Activated CD4-positive, alpha-beta T cell treated with anti-CD3 and anti-CD28 coated beads, Interleukin-2, amount 10 ng/mL, durations not matched to agents 7 days and 5 days (primary cell): Measurements from ENCODE around the gene DUSP7. TPM values are rescaled to one million over a fixed set of nuclear protein-coding genes. Genes with fewer than 3 reads are reported as not detected.
A peak's percentile ranks its signal among the peaks of the same experiment; 100 is the strongest.

ENCODE experiments used
- CTCF ChIA-PET: fragments of 350-600 bp; sonication (Branson Sonifier 250); formaldehyde crosslinking; loops from one replicate; lab custom pipeline; 2021; ENCODE audit warnings: antibody characterized with exemption; lab: Charles Lee
- POLR2A ChIA-PET: fragments of 350-600 bp; sonication (Branson Sonifier 250); formaldehyde crosslinking; loops from one replicate; lab custom pipeline; 2021; ENCODE audit warnings: antibody characterized with exemption; lab: Charles Lee
- DNase-seq: peaks from one replicate; pipeline ENCODE4 v3.0.0-alpha.2; 2020
- H3K27ac Mint-ChIP-seq: one replicate; pipeline ENCODE4 v1.8.0; 2021; ENCODE audit warnings: mild to moderate bottlenecking, moderate library complexity, mixed read lengths
- H3K27me3 Mint-ChIP-seq: one replicate; pipeline ENCODE4 v1.8.0; 2021; ENCODE audit warnings: mixed read lengths
- H3K36me3 Mint-ChIP-seq: one replicate; pipeline ENCODE4 v1.8.0; 2021; ENCODE audit warnings: low read depth, mixed read lengths
- H3K4me1 Mint-ChIP-seq: one replicate; pipeline ENCODE4 v1.8.0; 2021; ENCODE audit warnings: mixed read lengths
- H3K4me3 Mint-ChIP-seq: one replicate; pipeline ENCODE4 v1.8.0; 2021; ENCODE audit warnings: mild to moderate bottlenecking, moderate library complexity, mixed read lengths
- H3K9me3 Mint-ChIP-seq: one replicate; pipeline ENCODE4 v1.8.0; 2021; ENCODE audit warnings: mixed read lengths
- total RNA-seq, 2 experiments: library from RNA; stranded (reverse); gene quantifications; one replicate each; pipeline ENCODE4 v1.2.3, GENCODE V29; 2021

Gene DUSP7
- total RNA-seq, 2 experiments from 2014 or later, result 38.3 to 42.0 TPM

DNA sequence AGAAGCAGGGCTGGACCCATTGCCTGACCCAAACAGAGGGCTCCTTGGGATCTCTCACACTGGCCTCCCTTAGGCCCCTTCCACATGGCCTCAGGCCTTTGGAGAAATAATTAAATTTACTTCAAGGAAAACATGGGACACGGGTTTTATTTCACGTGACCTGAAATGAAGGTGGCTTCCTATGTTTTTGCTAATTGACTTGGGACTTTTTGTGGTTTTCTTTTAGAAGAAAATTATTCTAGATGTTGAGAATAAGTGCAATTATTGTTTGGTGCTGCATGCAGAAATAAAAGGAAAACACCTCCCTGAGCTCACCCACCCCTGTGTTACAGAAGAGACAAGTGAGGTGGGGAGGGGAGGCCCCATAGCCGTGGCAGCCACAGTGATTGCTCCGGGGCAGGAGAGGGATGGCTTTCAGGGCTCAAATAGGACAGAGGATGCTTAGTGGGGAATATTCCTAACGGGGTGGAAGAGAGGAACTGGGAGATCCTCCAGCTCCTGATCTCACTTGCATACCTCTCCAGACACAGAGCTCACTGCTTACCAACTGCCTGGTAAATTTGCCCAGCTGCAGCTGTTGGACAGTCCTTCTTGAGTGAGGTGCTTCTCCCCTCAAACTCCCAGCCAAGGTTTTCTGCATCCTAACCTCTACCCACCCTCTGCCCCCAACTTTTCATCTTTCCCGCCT is 31.5 kb downstream of the DUSP7 start:
- ChIA-PET CTCF (interaction anchor here (0.6 kb wide), 1 partner anchor 20 kb away, joined by 3 read pairs; no protein-coding TSS in a partner anchor), POLR2A (no interaction called here)
- H3K4me3 Mint-ChIP-seq, result no peak overlapping the region
- no peaks in the 10 kb centered on the region for H3K27me3 Mint-ChIP-seq
- H3K36me3 Mint-ChIP-seq, result no peaks in the 10 kb centered on the region
- H3K9me3 Mint-ChIP-seq, result no peaks in the 10 kb centered on the region
- H3K4me1 Mint-ChIP-seq, result no peaks in the 10 kb centered on the region
- no peak overlapping the region for H3K27ac Mint-ChIP-seq
- DNase-seq, result no peak

DNA sequence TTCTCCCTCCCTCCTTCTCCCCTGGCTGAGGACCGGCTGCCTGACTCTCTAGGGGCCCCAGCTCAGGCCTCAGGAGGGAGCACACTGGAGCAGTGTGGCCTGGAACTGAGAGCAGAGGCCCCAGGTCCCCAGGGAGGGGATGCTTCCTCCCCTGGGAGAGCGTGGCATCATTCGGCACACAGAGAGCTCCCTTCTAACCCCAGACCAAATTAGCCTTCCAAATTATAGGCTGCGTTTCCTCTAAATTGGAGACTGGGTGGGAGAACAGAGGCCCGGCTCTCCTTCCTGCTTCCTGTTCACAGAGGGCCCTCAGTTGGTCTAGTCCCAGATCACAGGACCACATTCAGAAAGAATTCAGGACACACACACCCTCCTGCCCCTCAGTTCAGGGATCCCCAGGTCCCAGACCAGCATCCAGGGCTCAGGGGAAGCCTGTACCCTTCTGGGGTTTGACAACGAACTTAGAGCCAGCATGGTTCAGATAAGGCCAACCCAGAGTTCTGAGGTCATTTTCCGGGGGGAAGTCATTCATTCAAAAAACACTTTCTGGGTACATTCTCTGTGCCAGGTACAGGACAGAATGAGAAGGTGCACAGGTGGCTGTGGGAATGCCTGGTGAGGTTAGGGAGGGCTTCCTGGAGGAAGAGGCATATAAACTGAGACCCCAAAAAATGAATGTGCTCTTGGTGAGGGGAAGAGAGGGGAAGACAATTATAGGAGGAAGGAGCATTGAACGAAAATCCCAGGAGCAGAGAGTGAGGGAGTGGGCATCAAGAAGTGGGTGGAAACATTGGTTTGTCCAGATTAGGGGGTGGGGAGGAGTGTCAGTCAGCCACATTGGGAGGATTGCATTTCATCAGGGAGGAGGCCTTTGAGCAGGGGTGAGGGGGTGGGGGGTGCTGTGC is 32.3 kb downstream of the DUSP7 start:
- H3K4me1 Mint-ChIP-seq, result no peaks in the 10 kb centered on the region
- CTCF ChIA-PET, result interaction anchor here (0.7 to 1.9 kb wide), 4 partner anchors 16 to 95 kb away, joined by 3 to 5 read pairs (median 3); no protein-coding TSS in a partner anchor
- H3K36me3 Mint-ChIP-seq, result no peaks in the 10 kb centered on the region
- no peaks in the 10 kb centered on the region for H3K27me3 Mint-ChIP-seq
- no peak for DNase-seq
- POLR2A ChIA-PET, result no interaction called here
- H3K9me3 Mint-ChIP-seq, result no peaks in the 10 kb centered on the region
- no peak overlapping the region for H3K4me3 Mint-ChIP-seq
- no peak overlapping the region for H3K27ac Mint-ChIP-seq

DNA sequence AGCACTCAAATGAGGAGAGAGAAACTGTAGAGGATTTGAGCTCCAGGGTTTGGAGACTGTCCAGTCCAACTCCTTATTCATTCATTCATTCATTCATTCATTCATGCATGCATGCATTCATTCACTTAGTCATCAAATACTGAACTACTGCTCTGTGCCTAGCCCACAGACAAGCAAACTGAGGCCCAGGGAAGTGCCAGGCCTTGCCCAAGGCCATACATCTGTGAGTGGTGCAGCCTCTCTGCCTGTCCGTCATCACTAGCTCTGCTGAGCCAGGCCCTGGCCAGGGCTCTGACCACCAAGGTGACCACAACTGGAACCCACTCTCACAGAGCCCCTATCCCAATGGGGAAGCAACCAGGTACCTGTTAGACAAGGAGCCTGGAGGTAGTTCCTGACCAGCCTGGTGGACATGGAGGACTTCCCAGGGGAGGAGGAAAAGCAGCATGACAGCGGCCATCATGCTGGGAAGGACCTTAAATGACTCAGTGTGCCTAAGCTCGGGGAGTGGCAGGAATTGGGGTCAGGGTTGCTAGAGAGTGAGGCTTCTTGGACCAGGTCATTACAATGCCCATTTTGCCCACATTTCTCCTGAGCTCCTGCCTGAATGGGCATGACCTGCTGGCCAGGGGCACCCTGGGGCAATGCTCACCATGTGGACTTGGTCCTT is 33.1 kb downstream of the DUSP7 start:
- Mint-ChIP-seq H3K4me3 (no peak overlapping the region), H3K4me1 (no peaks in the 10 kb centered on the region), H3K36me3 (no peaks in the 10 kb centered on the region), H3K27ac (no peak overlapping the region), H3K27me3 (no peaks in the 10 kb centered on the region), H3K9me3 (no peaks in the 10 kb centered on the region)
- CTCF ChIA-PET, result interaction anchor here (0.7 to 1.9 kb wide), 4 partner anchors 15 to 96 kb away, joined by 3 to 5 read pairs (median 3); no protein-coding TSS in a partner anchor
- no peak for DNase-seq
- POLR2A ChIA-PET, result no interaction called here

DNA sequence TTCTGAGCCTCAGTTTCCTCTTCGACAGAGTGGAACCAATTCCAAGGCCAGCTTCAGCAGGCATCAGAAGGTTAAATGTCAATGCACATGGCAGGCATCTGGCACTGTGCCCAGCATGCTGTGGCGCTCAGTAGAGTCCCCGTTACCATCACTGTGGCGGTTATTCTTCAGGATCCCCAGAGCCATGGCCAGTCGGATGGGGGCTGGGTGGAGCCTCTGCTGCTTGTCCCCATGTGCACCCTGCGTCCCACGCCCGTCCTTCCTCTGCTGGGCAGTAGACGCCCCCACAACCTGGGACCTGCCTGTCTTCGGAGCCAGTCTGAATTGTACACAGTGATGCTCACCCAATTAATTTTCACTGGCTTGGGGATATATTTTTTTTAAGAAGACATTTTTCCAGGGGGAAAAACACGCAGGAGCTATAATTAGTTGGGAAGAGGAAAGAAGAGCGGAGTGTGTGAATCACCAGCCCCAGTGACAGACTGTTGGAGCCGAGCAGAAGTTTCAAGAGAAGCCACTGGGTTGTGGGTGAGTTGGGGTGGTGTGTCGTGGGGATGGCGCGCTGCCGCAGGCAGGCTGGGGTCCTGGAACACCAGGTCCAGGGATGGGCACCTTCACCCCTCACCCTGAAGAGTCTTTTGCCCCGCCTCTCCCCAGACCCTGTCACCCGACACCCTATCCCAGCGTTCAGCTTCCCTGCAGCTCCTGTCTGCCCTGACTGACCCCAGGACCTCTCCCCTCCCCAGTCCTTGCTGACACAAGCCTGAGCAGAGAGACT is 33.9 kb downstream of the DUSP7 start:
- CTCF ChIA-PET, result interaction anchor here (1.3 to 1.9 kb wide), 3 partner anchors 8 to 18 kb away, joined by 3 to 5 read pairs (median 3); no protein-coding TSS in a partner anchor

DNA sequence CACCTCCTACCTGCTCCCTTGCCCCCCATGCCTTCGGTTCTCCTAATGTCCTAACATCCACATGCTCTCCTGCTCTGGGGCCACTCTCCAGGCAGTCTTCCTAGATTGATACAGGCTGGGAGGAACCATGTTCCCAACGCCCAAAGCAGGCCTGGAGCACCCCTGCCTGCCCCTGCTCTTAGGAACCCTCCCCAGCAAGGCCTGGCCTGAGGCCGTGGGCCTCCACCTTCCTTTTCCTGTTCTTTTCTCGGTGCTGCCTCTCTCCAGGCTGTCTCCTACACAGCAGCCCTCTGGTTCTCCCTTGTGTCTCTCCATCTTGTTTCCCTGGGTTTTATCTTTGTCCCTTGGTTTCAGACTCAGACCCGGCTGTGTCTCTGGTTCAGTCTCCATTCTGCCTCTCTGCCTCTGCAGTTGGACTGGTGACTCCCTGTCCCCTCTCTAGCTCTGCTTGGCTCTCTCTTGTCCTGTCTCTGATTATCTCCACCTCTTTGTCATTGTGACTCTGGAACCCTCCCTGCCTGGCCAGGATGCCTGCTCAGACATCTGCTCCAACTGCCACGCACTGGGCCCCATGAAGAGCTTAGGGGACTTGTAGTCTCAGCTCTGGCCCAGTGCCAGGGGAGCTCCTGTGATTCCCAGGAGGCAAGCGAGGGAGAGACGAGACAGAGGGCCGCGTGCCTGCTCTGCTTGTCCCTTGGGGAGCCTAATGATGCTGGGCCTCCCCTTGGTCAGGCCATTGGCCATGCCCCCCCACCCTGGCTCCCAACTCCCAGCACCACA is 34.7 kb downstream of the DUSP7 start:
- Mint-ChIP-seq H3K4me1 (no peaks in the 10 kb centered on the region), H3K27ac (peak overlapping the region; percentile 65), H3K9me3 (no peaks in the 10 kb centered on the region), H3K27me3 (no peaks in the 10 kb centered on the region), H3K36me3 (no peaks in the 10 kb centered on the region), H3K4me3 (no peak overlapping the region)
- no peak for DNase-seq
- CTCF ChIA-PET, result interaction anchor here (1.3 kb wide), 1 partner anchor 9 kb away, joined by 3 read pairs; no protein-coding TSS in a partner anchor
- POLR2A ChIA-PET, result no interaction called here

More for the DNA sequence above, 33.9 kb downstream of the DUSP7 start:
- no peak for DNase-seq
- Mint-ChIP-seq H3K9me3 (no peaks in the 10 kb centered on the region), H3K27me3 (no peaks in the 10 kb centered on the region), H3K4me3 (no peak overlapping the region), H3K4me1 (no peaks in the 10 kb centered on the region), H3K27ac (no peak overlapping the region), H3K36me3 (no peaks in the 10 kb centered on the region)
- POLR2A ChIA-PET, result no interaction called here

DNA sequence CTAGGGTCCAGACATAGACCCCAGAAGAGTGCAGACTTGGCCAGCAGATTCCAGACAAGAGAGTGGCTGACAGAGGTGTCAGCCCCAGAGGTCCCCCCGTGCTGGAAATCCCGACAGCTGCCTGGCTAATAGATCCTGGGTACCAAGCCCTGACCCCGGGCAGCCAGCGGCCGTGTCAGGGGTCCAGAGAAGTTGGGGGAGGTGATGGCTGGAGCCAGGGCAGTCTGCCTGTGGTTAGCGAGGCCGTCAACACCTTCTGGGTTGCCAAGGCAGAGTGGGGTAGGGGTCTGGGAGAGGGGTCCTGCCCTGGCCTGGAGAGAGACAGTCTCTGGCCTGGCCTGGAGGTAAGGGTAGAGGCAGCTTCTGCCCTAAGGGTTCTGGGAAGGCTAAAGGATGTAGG is 35.6 kb downstream of the DUSP7 start:
- no peaks in the 10 kb centered on the region for H3K36me3 Mint-ChIP-seq
- ChIA-PET CTCF (no interaction called here), POLR2A (no interaction called here)
- H3K4me1 Mint-ChIP-seq, result no peaks in the 10 kb centered on the region
- no peaks in the 10 kb centered on the region for H3K9me3 Mint-ChIP-seq
- no peaks in the 10 kb centered on the region for H3K27me3 Mint-ChIP-seq
- peak overlapping the region; percentile 13 for H3K27ac Mint-ChIP-seq
- H3K4me3 Mint-ChIP-seq, result no peak overlapping the region
- no peak for DNase-seq

DNA sequence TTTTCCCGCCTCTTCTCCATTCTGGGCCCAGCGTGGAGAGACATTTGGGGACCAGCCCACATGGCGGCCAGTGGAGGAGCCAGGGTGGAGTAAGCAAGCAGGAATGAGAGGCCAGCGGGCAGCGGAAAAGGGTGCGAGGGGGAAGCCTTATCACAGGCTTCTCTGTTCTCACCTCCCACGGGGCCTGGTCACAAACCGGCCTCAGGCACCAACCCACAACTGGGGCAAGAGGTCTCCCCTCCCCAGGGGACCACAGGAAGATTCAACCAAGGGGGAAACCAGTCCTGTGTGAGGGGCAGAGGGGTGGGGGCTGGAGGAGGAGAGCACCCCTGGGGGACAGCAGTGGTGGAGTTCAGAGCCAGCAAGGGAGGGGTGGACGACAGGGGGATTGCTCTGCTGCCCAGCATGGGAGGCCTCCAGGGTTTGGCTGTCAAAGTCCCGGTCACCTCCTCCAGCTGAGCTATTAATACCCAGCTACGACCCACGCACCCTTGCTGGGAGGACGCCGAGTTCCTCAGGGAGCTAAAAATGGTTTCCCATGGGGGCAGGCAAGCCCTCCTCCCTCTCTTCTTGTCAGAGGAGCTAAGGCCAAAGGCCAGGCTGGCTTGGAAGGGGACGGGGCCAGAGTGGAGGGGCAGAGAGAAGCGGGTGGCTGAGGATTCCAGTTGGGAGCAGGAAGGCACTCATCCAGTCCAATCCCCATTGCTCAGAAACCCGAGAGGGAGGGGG is 36.9 kb downstream of the DUSP7 start:
- Mint-ChIP-seq H3K27ac (no peak overlapping the region), H3K9me3 (no peaks in the 10 kb centered on the region), H3K4me3 (no peak overlapping the region), H3K4me1 (no peaks in the 10 kb centered on the region), H3K27me3 (no peaks in the 10 kb centered on the region), H3K36me3 (no peaks in the 10 kb centered on the region)
- ChIA-PET POLR2A (no interaction called here), CTCF (interaction anchor here (0.5 to 1.0 kb wide), 2 partner anchors 320 to 393 kb away, joined by 4 read pairs; no protein-coding TSS in a partner anchor)
- DNase-seq, result no peak

DNA sequence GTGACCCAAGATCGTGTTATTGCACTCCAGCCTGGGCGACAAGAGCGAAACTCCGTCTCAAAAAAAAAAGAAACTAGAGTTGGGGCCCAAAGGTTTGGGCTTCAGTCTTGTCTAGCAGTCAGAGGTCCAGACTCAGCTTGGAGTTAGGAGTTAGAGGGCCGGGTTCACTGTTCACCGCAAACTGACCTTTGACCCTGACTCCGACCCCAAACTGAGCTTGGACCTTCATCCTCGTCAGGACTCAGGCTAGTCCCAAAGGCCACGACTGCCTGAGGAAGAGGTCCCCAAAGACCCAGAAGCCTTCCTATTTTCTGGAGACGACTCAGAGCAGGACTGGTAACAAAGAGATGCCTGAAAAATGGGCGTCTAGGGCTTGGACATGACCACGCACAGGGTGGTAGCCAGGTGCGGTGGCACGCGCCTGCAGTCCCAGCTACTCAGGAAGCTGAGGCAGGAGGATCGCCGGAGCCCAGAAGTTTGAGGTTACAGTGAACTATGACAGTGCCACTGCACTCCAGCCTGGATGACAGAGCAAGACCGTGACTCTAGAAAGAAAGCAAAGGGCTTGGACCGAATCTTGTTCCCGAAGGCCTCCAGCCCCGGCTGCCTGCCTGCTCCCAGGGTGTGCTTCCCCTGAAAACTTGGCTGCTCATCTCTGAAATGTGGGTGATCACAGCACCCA is 37.9 kb downstream of the DUSP7 start:
- Mint-ChIP-seq H3K4me3 (no peak overlapping the region), H3K27ac (no peak overlapping the region), H3K9me3 (no peaks in the 10 kb centered on the region), H3K27me3 (no peaks in the 10 kb centered on the region), H3K36me3 (no peaks in the 10 kb centered on the region), H3K4me1 (no peaks in the 10 kb centered on the region)
- no peak for DNase-seq
- ChIA-PET CTCF (interaction anchor here (0.6 to 1.0 kb wide), 2 partner anchors 40 to 101 kb away, joined by 3 read pairs; no protein-coding TSS in a partner anchor), POLR2A (no interaction called here)

DNA sequence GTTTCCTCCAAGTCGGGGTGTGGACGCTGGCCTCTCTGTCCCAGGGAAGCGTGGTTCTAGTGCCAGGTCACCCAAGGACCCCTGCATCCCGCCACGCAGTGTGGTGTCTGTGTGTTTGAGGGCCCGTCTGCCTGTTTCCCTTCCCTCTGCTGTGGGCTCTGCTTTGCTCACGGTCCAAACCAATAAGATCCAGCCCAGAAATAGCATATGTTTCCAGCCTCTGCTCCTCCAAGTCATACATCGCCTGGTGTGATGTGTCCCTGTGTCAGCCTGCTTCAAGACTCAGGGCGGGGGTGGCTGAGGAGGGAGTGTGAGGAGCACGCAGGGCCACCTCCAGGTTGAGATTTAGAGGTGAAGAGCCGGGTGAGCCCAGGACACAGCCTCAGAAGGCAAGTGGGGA is 38.8 kb downstream of the DUSP7 start:
- CTCF ChIA-PET, result interaction anchor here (0.8 to 2.5 kb wide), 3 partner anchors 16 to 76 kb away, joined by 3 to 10 read pairs (median 5); partner anchors contain the start of genes DUSP7 and RRP9
- Mint-ChIP-seq H3K4me1 (no peaks in the 10 kb centered on the region), H3K36me3 (no peaks in the 10 kb centered on the region), H3K9me3 (no peaks in the 10 kb centered on the region), H3K27me3 (no peaks in the 10 kb centered on the region), H3K4me3 (no peak overlapping the region), H3K27ac (no peak overlapping the region)
- POLR2A ChIA-PET, result no interaction called here
- DNase-seq, result no peak

DNA sequence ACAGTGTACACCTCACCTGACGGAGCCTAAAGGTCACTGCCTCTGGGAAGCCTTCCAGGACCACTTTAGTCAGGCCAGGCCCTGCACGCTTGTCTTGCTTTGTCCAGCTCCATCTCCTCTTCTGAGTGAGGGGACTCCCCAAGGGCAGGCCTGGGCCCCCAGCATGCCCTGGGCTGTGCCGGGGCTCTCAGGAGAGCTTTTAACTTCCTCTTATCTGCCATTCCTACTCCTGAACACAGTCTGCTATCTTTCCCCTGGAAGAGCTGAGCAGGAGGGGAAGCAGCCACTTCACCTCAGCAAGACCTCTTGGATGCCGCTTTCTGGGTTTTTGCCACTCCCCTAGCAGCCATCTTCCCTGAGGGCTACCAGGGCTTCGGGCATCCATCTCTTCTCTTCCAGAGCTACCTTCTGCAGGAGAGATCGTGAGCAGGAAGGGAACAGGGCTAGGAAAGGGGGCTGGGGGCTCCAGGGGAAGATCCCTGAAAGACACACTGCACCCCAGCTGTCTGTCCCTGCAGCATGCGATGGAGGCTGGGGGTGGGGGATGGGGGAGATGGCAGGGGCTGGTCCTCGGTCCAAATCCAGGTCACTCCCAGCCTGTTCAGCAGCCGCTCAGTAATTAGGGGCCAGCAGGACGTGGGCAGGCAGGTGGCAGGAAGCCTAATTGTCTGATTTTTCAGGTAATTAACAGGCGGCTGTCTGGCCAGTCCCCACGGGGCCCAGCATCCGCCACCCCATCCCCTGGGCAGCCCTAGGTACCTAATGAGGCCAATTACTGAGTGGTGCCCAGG is 40.7 kb downstream of the DUSP7 start:
- H3K36me3 Mint-ChIP-seq, result no peaks in the 10 kb centered on the region
- CTCF ChIA-PET, result interaction anchor here (0.5 to 2.5 kb wide), 6 partner anchors 21 to 167 kb away, joined by 3 to 10 read pairs (median 4); partner anchors contain the start of gene DUSP7
- H3K27ac Mint-ChIP-seq, result no peak overlapping the region

More for the DNA sequence above, 40.7 kb downstream of the DUSP7 start:
- DNase-seq, result no peak
- Mint-ChIP-seq H3K9me3 (no peaks in the 10 kb centered on the region), H3K4me1 (no peaks in the 10 kb centered on the region), H3K27me3 (no peaks in the 10 kb centered on the region), H3K4me3 (no peak overlapping the region)
- POLR2A ChIA-PET, result no interaction called here
